Nephron (organoid): ENCODE measurements around the gene PDZK1IP1.

Experiments
- H3K27ac Mint-ChIP-seq, 3 experiments: 2 replicates each; pipeline ENCODE4 v1.8.0; 2020; ENCODE audit warnings: mixed read lengths in 3 of 3, mild to moderate bottlenecking in 2 of 3, moderate library complexity in 1 of 3
- H3K27me3 Mint-ChIP-seq: 2 replicates; pipeline ENCODE4 v1.8.0; 2021; ENCODE audit warnings: low read depth, mild to moderate bottlenecking, moderate library complexity, mixed read lengths
- H3K36me3 Mint-ChIP-seq: 2 replicates; pipeline ENCODE4 v1.8.0; 2020; ENCODE audit warnings: low read depth, mixed read lengths
- H3K4me1 Mint-ChIP-seq: 2 replicates; pipeline ENCODE4 v1.8.0; 2020; ENCODE audit warnings: mixed read lengths
- H3K4me3 Mint-ChIP-seq, 3 experiments: 2 replicates each; pipeline ENCODE4 v1.8.0; 2020; ENCODE audit warnings: mild to moderate bottlenecking in 3 of 3, mixed read lengths in 3 of 3, moderate library complexity in 2 of 3
- H3K9me3 Mint-ChIP-seq: 2 replicates; pipeline ENCODE4 v1.8.0; 2020; ENCODE audit warnings: mixed read lengths
- CTCF ChIP-seq, 3 experiments: fragments of 200-600 bp; sonication (generic); IDR thresholded peaks; one replicate each; pipeline ENCODE4 v1.5.0; 2021; ENCODE audit warnings: antibody characterized with exemption in 3 of 3; ENCODE audit not compliant: unreplicated experiment in 3 of 3

The PDZK1IP1 gene

GRCh38 chr1:47179017-47179987 is 10.5 kb downstream of the PDZK1IP1 start:
- TF ChIP-seq CTCF (IDR thresholded peaks at IDR 0.05; ENCODE audit: unreplicated experiment in 3 of 3) = peak; percentile 85 to 92 (median 86)
- Mint-ChIP-seq H3K27me3 (peaks cover 45% of the 10 kb centered on the region), H3K27ac (peak overlapping the region in 2 of 3 experiments; percentile 0 to 64), H3K9me3 (no peaks in the 10 kb centered on the region), H3K4me3 (peak overlapping the region; percentile 68 to 86 (median 76)), H3K36me3 (no peaks in the 10 kb centered on the region), H3K4me1 (peaks cover 9% of the 10 kb centered on the region)

GRCh38 chr1:47178654-47179016 is 11.2 kb downstream of the PDZK1IP1 start:
- Mint-ChIP-seq H3K9me3 (no peaks in the 10 kb centered on the region), H3K27me3 (peaks cover 50% of the 10 kb centered on the region), H3K4me3 (peak overlapping the region; percentile 68 to 86 (median 76)), H3K4me1 (peaks cover 9% of the 10 kb centered on the region), H3K27ac (peak overlapping the region in 1 of 3 experiments; percentile 64), H3K36me3 (no peaks in the 10 kb centered on the region)
- no peak for TF ChIP-seq CTCF (IDR thresholded peaks at IDR 0.05; ENCODE audit: unreplicated experiment in 3 of 3)

- H3K4me1 Mint-ChIP-seq = peaks cover 9% of the 10 kb centered on the region
- no peaks in the 10 kb centered on the region for H3K36me3 Mint-ChIP-seq
- no peak overlapping the region for H3K27ac Mint-ChIP-seq
- TF ChIP-seq CTCF (IDR thresholded peaks at IDR 0.05; ENCODE audit: unreplicated experiment in 3 of 3) = no peak
- H3K27me3 Mint-ChIP-seq = peaks cover 44% of the 10 kb centered on the region
- H3K4me3 Mint-ChIP-seq = no peak overlapping the region
- H3K9me3 Mint-ChIP-seq = no peaks in the 10 kb centered on the region
Observed at GRCh38 chr1:47178020-47178419, 11.8 kb downstream of the PDZK1IP1 start.

GRCh38 chr1:47175227-47175934 is 14.5 kb downstream of the PDZK1IP1 start:
- Mint-ChIP-seq H3K4me1 (peaks cover 9% of the 10 kb centered on the region), H3K36me3 (no peaks in the 10 kb centered on the region), H3K9me3 (peaks cover 3% of the 10 kb centered on the region)

GRCh38 chr1:47174656-47175020 is 15.2 kb downstream of the PDZK1IP1 start:
- Mint-ChIP-seq H3K36me3 (no peaks in the 10 kb centered on the region), H3K27me3 (peaks cover 19% of the 10 kb centered on the region), H3K4me1 (peaks cover 7% of the 10 kb centered on the region), H3K27ac (no peak overlapping the region), H3K9me3 (peaks cover 3% of the 10 kb centered on the region), H3K4me3 (no peak overlapping the region)
- no peak for TF ChIP-seq CTCF (IDR thresholded peaks at IDR 0.05; ENCODE audit: unreplicated experiment in 3 of 3)

More at GRCh38 chr1:47175227-47175934, 14.5 kb downstream of the PDZK1IP1 start:
- Mint-ChIP-seq H3K4me3 (no peak overlapping the region), H3K27me3 (peaks cover 27% of the 10 kb centered on the region), H3K27ac (no peak overlapping the region)
- TF ChIP-seq CTCF (IDR thresholded peaks at IDR 0.05; ENCODE audit: unreplicated experiment in 3 of 3) = peak; percentile 93 to 96 (median 95)
